ENCODE measurements around the gene PIGN. TPM values are rescaled to one million over a fixed set of nuclear protein-coding genes. Genes with fewer than 3 reads are reported as not detected.
A peak's percentile ranks its signal among the peaks of the same experiment; 100 is the strongest.

Gene PIGN
- polyA plus RNA-seq, 3 donors: 4.1 to 14.7 (median 14.6) TPM

GRCh38 chr18:61995618-61996017, 191.2 kb downstream of the PIGN start:
- Mint-ChIP-seq H3K36me3 (peaks cover 2 to 6% of the 10 kb centered on the region in 2 donors), H3K27me3 (ENCODE audit: low read depth in 3 of 3) (peaks cover 0 to 2% (median 0%) of the 10 kb centered on the region in 3 donors), H3K9me3 (peaks cover 6 to 13% (median 10%) of the 10 kb centered on the region in 7 donors), H3K27ac (no peak overlapping the region), H3K4me1 (peaks cover 59% of the 10 kb centered on the region), H3K4me3 (no peak overlapping the region)
- 100% methylated on average over 1 of the region's 1 CpG for WGBS (ENCODE audit: insufficient coverage)
- H3K4me2 ChIP-seq (replicated peaks; ENCODE audit: extremely low read depth, low read length, poor library complexity, severe bottlenecking): no peak overlapping the region
- H3K9ac ChIP-seq (ENCODE audit: insufficient read depth, low read length, poor library complexity, severe bottlenecking): no peak overlapping the region
- intact Hi-C loops (cut with micrococcal nuclease): no loop called here
- no peak overlapping the region for H3K4me3 ChIP-seq (replicated peaks in 1 of 3; ENCODE audit: low read depth in 2 of 3, low read length in 3 of 3)
- no peaks in the 10 kb centered on the region for H3K36me3 ChIP-seq (replicated peaks in 1 of 2; ENCODE audit: control insufficient read depth in 1 of 2, insufficient read depth in 2 of 2, low read length in 2 of 2)
- no peak for DNase-seq
- H2AFZ ChIP-seq (ENCODE audit: insufficient read depth, low read depth, low read length, poor library complexity, severe bottlenecking): no peak overlapping the region
- H4K20me1 ChIP-seq (ENCODE audit: insufficient read depth, low read length): no peaks in the 10 kb centered on the region
- H3K4me1 ChIP-seq (ENCODE audit: control insufficient read depth in 1 of 2, insufficient read depth in 2 of 2, low read length in 2 of 2): peaks cover 52 to 70% of the 10 kb centered on the region in 2 donors
- H3K27ac ChIP-seq (ENCODE audit: low read depth in 1 of 2, low read length in 2 of 2): no peak overlapping the region
- H3K27me3 ChIP-seq (ENCODE audit: control insufficient read depth in 2 of 2, insufficient read depth in 2 of 2, low read length in 2 of 2): no peaks in the 10 kb centered on the region
- H3K79me2 ChIP-seq (ENCODE audit: insufficient read depth, low read length): no peaks in the 10 kb centered on the region
- H3K9me3 ChIP-seq (replicated peaks in 1 of 2; ENCODE audit: control insufficient read depth in 1 of 2, insufficient read depth in 1 of 2, low read length in 2 of 2): peaks cover 0 to 6% of the 10 kb centered on the region in 2 donors
- TF ChIP-seq CTCF (IDR thresholded peaks at IDR 0.05): no peak

- H3K9me3 Mint-ChIP-seq: peaks cover 0 to 2% (median 0%) of the 10 kb centered on the region in 7 donors
- no peak overlapping the region for H3K4me2 ChIP-seq (replicated peaks; ENCODE audit: extremely low read depth, low read length, poor library complexity, severe bottlenecking)
- no CpG with 5 or more reads among the region's 1 CpG for WGBS (ENCODE audit: insufficient coverage)
Observed at GRCh38 chr18:61993831-61994230, 193.0 kb downstream of the PIGN start.

More at GRCh38 chr18:61993831-61994230, 193.0 kb downstream of the PIGN start:
- Mint-ChIP-seq H3K27me3 (ENCODE audit: low read depth in 3 of 3) (peaks cover 0 to 2% (median 0%) of the 10 kb centered on the region in 3 donors), H3K36me3 (no peaks in the 10 kb centered on the region), H3K27ac (peak overlapping the region in 3 of 7 donors; percentile 48 to 91 (median 90)), H3K4me1 (peaks cover 59% of the 10 kb centered on the region), H3K4me3 (no peak overlapping the region)
- DNase-seq: no peak
- Histone ChIP-seq H3K36me3 (replicated peaks in 1 of 2; ENCODE audit: control insufficient read depth in 1 of 2, insufficient read depth in 2 of 2, low read length in 2 of 2) (no peaks in the 10 kb centered on the region), H3K9ac (ENCODE audit: insufficient read depth, low read length, poor library complexity, severe bottlenecking) (no peak overlapping the region), H3K27ac (ENCODE audit: low read depth in 1 of 2, low read length in 2 of 2) (peak overlapping the region in 1 of 2 donors; percentile 75), H4K20me1 (ENCODE audit: insufficient read depth, low read length) (no peaks in the 10 kb centered on the region), H3K27me3 (ENCODE audit: control insufficient read depth in 2 of 2, insufficient read depth in 2 of 2, low read length in 2 of 2) (no peaks in the 10 kb centered on the region), H3K9me3 (replicated peaks in 1 of 2; ENCODE audit: control insufficient read depth in 1 of 2, insufficient read depth in 1 of 2, low read length in 2 of 2) (no peaks in the 10 kb centered on the region), H3K79me2 (ENCODE audit: insufficient read depth, low read length) (no peaks in the 10 kb centered on the region), H3K4me3 (replicated peaks in 1 of 3; ENCODE audit: low read depth in 2 of 3, low read length in 3 of 3) (no peak overlapping the region), H2AFZ (ENCODE audit: insufficient read depth, low read depth, low read length, poor library complexity, severe bottlenecking) (no peak overlapping the region), H3K4me1 (ENCODE audit: control insufficient read depth in 1 of 2, insufficient read depth in 2 of 2, low read length in 2 of 2) (peaks cover 51 to 74% of the 10 kb centered on the region in 2 donors)
- intact Hi-C loops (cut with micrococcal nuclease): no loop called here
- no peak for TF ChIP-seq CTCF (IDR thresholded peaks at IDR 0.05)

All from CD14-positive monocyte (primary cell).